HepG2 (cell line): ENCODE measurements around the gene ARHGEF1. TPM values are rescaled to one million over a fixed set of nuclear protein-coding genes. Genes with fewer than 3 reads are reported as not detected.

Experiments
- ATAC-seq: fragments of 200-7000 bp; cut with Tn5 transposase; 3 replicates; pipeline ENCODE4 v1.9.1; 2020; ENCODE audit warnings: mild to moderate bottlenecking, moderate library complexity
- BruUV-seq: library from RNA; stranded (reverse); fragments of 400-500 nt; replicated peaks from 2 replicates; lab custom pipeline; 2021; lab: Mats Ljungman, UMichigan
- CTCF ChIA-PET: fragments of 300-600 bp; formaldehyde crosslinking; extraction: SDS; loops from one replicate; lab custom pipeline; 2021; ENCODE audit warnings: low total read pairs, inconsistent platforms, low intra/inter-chr PET ratio; lab: Yijun Ruan, JAX
- POLR2A ChIA-PET: fragments of 350-600 bp; sonication (Branson Sonifier 250); formaldehyde crosslinking; loops from one replicate; lab custom pipeline; 2020; ENCODE audit warnings: antibody characterized with exemption, inconsistent platforms; lab: Yijun Ruan, JAX
- DNase-seq: peaks from one replicate; pipeline ENCODE4 v3.0.0-alpha.2; 2015; ENCODE audit warnings: low spot score
- FAIRE-seq: peaks from 3 replicates; lab custom pipeline; 2011; peaks lifted over from hg19 to GRCh38; lab: Jason Lieb, UNC
- H2AFZ ChIP-seq: one replicate; pipeline ENCODE4 v1.6.1; 2011; ENCODE audit warnings: low read length, inconsistent platforms
- H3K27ac ChIP-seq: fragments of 300-600 bp; 3 replicates; pipeline ENCODE4 v1.8.0; 2011; ENCODE audit warnings: mixed run types, mild to moderate bottlenecking, mixed read lengths, low read length, inconsistent platforms; ENCODE audit not compliant: insufficient read depth; ENCODE audit errors: extremely low read length
- H3K27me3 ChIP-seq, 2 experiments: fragments of 200-600 bp in 1 of 2; 2 replicates in 1 of 2; 3 replicates in 1 of 2; pipeline versions ENCODE4 v1.6.0 to v1.8.0; 2011; ENCODE audit warnings: low read length in 2 of 2, mild to moderate bottlenecking in 2 of 2, moderate library complexity in 2 of 2, inconsistent platforms in 1 of 2; ENCODE audit not compliant: insufficient read depth in 2 of 2, control insufficient read depth in 1 of 2
- H3K36me3 ChIP-seq, 2 experiments: fragments of 200-600 bp in 1 of 2; replicated peaks in 1 of 2; 2 replicates in 1 of 2; 3 replicates in 1 of 2; pipeline versions ENCODE4 v1.5.1 to v1.8.0; 2011; ENCODE audit warnings: low read length in 2 of 2, inconsistent platforms in 1 of 2; ENCODE audit not compliant: insufficient read depth in 2 of 2, control insufficient read depth in 1 of 2
- H3K4me1 ChIP-seq: 2 replicates; pipeline ENCODE4 v1.5.1; 2012; ENCODE audit warnings: low read length, inconsistent platforms; ENCODE audit not compliant: insufficient read depth
- H3K4me2 ChIP-seq: 2 replicates; pipeline ENCODE4 v1.6.0; 2011; ENCODE audit warnings: low read depth, low read length, inconsistent platforms
- H3K4me3 ChIP-seq, 3 experiments: fragments of 200-600 bp in 1 of 3; sonication (generic), shearing (Covaris generic) in 1 of 3; replicated peaks in 1 of 3; 2 replicates each; pipeline ENCODE4 v1.5.1; 2011 to 2016; ENCODE audit warnings: low read length in 3 of 3, inconsistent platforms in 2 of 3, low read depth in 2 of 3, mild to moderate bottlenecking in 2 of 3, control low read depth in 1 of 3, mixed read lengths in 1 of 3; ENCODE audit not compliant: insufficient read depth in 1 of 3
- H3K79me2 ChIP-seq: one replicate; pipeline ENCODE4 v1.6.1; 2011; ENCODE audit warnings: low read length, inconsistent platforms; ENCODE audit not compliant: insufficient read depth
- H3K9ac ChIP-seq: 2 replicates; pipeline ENCODE4 v1.6.0; 2011; ENCODE audit warnings: mild to moderate bottlenecking, low read depth, low read length, inconsistent platforms; ENCODE audit not compliant: insufficient read depth
- H3K9me3 ChIP-seq: 2 replicates; pipeline ENCODE4 v1.5.1; 2012; ENCODE audit warnings: mild to moderate bottlenecking, low read length
- H4K20me1 ChIP-seq: 2 replicates; pipeline ENCODE4 v1.6.0; 2011; ENCODE audit warnings: inconsistent platforms, mild to moderate bottlenecking, low read length, moderate library complexity; ENCODE audit not compliant: insufficient read depth
- HOXA5 ChIP-seq: sonication (generic); formaldehyde crosslinking; IDR thresholded peaks from 2 replicates; pipeline ENCODE4 v1.4.0; 2020; ENCODE audit warnings: missing genetic modification reagents
- ISX ChIP-seq: sonication (generic); formaldehyde crosslinking; conservative IDR thresholded peaks from 2 replicates; pipeline ENCODE4 v1.5.0; 2020; ENCODE audit warnings: missing genetic modification reagents
- PHF21A ChIP-seq: sonication (generic); formaldehyde crosslinking; IDR thresholded peaks from 2 replicates; pipeline ENCODE4 v1.5.0; 2020; ENCODE audit warnings: mild to moderate bottlenecking, missing genetic modification reagents
- POLR2A ChIP-seq, 2 experiments: IDR thresholded peaks; 2 replicates each; pipeline ENCODE4 v1.6.1; 2011; ENCODE audit warnings: low read depth in 2 of 2, low read length in 2 of 2, mild to moderate bottlenecking in 1 of 2, moderate library complexity in 1 of 2; ENCODE audit not compliant: insufficient read depth in 1 of 2
- RBFOX2 ChIP-seq: fragments of 200-400 bp; formaldehyde crosslinking; IDR thresholded peaks from 2 replicates; pipeline ENCODE4 v1.6.1; 2017; ENCODE audit warnings: low read depth, mild to moderate bottlenecking, low read length
- RBM22 ChIP-seq: fragments of 200-400 bp; formaldehyde crosslinking; optimal IDR thresholded peaks from 2 replicates; pipeline ENCODE3; 2017; ENCODE audit warnings: mild to moderate bottlenecking, low read length, moderate library complexity
- REXO4 ChIP-seq: sonication (generic); formaldehyde crosslinking; IDR thresholded peaks from 2 replicates; pipeline ENCODE4 v1.8.0; 2022; ENCODE audit warnings: missing genetic modification reagents, mild to moderate bottlenecking, borderline replicate concordance
- WGBS: methylation state at CpG from one replicate; pipeline ENCODE4 v1.1.6; 2017; ENCODE audit warnings: low lambda C conversion rate; 5-methylcytosine and 5-hydroxymethylcytosine counted together
- in situ Hi-C: cut with HindIII; loops from 2 replicates; pipeline ENCODE4 v1.10.0; 2017; ENCODE audit warnings: low pct_unique_long_range_greater_than_20kb; ENCODE audit not compliant: extremely low pct_ligation_motif_present
- intact Hi-C: fragments of 100-400 bp; cut with micrococcal nuclease; formaldehyde crosslinking; loops from one replicate; pipeline ENCODE4 v1.10.0; 2022; ENCODE audit not compliant: unreplicated experiment
- polyA plus RNA-seq, 8 experiments: library from polyadenylated mRNA; depleted of rRNA in 3 of 8; stranded (reverse) in 7 of 8; unstranded in 1 of 8; fragments of >200 nt; fragmentation: Illumina TruSeq in 4 of 8; extraction: Trizol in 4 of 8; gene quantifications; 2 replicates each; pipeline versions ENCODE4 v1.2.1 to v1.2.3, GENCODE V29; 2011 to 2016; ENCODE audit warnings: low read depth in 4 of 8, missing spikeins in 1 of 8, mixed read lengths in 1 of 8; ENCODE audit not compliant: insufficient read depth in 1 of 8
- total RNA-seq, 5 experiments: library from RNA; depleted of rRNA; stranded (reverse); fragments of >200 nt; fragmentation: Illumina TruSeq; extraction: Trizol; gene quantifications; 2 replicates each; pipeline ENCODE4 v1.2.3, GENCODE V29; 2016; ENCODE audit warnings: low read depth in 1 of 5

ARHGEF1 gene
- total and polyA plus RNA-seq, 2 of the 13 experiments (the other 11 are each of a cell fraction or from before 2014, with no cell fraction given) = 33.7 to 34.7 TPM

DNA sequence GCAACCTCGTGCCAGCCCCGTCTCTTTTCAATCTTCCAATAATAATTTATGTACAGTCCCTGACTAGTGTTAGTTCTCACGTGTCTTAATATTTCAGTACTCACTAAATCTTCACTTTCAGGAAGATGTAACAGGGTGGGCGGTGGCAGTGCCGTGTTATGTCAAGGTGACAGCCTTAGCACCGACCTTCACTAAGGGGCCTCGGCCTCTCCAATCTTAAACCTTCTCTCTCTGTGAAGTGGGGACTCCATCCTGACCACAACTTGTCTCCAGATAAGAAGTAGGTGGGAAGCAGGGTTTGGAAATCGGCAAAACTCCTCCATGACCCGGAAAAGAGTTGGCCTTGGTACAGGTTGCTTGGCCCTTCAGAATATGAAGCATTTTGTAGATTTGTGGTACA, 21.1 kb upstream of the ARHGEF1 start:
- WGBS = 79% methylated on average over 9 of the region's 9 CpGs
- Histone ChIP-seq H3K4me1 (peaks cover 62% of the 10 kb centered on the region), H4K20me1 (peaks cover 54% of the 10 kb centered on the region), H3K27me3 (peaks cover 0 to 4% of the 10 kb centered on the region in 2 experiments; a peak in 1 of 5 replicates), H3K9me3 (no peaks in the 10 kb centered on the region), H2AFZ (no peak overlapping the region), H3K36me3 (peaks cover 25 to 53% of the 10 kb centered on the region in 2 experiments), H3K4me3 (peak overlapping the region; percentile 85 to 99 (median 95)), H3K4me2 (peak overlapping the region; percentile 87), H3K79me2 (peaks cover 62% of the 10 kb centered on the region), H3K27ac (no peak overlapping the region), H3K9ac (peak overlapping the region; percentile 99)
- no TSS peak for BruUV-seq
- intact Hi-C loops (no loop called here), in situ Hi-C loops (no loop called here)
- ATAC-seq = no peak
- FAIRE-seq = no peak
- TF ChIP-seq REXO4 (CRISPR knock-in tag) (no peak), RBM22 (peak; percentile 80), HOXA5 (CRISPR knock-in tag) (no peak), POLR2A (IDR thresholded peaks at IDR 0.05; ENCODE audit: insufficient read depth in 1 of 2, low read depth in 2 of 2, low read length in 2 of 2) (peak in 1 of 2 experiments; percentile 7; a peak in 1 of 4 replicates), ISX (CRISPR knock-in tag) (no peak)
- DNase-seq = no peak
- ChIA-PET POLR2A (interaction anchor here (0.6 to 3.6 kb wide), 6 partner anchors 9 to 97 kb away, joined by 3 to 72 read pairs (median 16); partner anchors contain the start of gene RABAC1), CTCF (no interaction called here)

DNA sequence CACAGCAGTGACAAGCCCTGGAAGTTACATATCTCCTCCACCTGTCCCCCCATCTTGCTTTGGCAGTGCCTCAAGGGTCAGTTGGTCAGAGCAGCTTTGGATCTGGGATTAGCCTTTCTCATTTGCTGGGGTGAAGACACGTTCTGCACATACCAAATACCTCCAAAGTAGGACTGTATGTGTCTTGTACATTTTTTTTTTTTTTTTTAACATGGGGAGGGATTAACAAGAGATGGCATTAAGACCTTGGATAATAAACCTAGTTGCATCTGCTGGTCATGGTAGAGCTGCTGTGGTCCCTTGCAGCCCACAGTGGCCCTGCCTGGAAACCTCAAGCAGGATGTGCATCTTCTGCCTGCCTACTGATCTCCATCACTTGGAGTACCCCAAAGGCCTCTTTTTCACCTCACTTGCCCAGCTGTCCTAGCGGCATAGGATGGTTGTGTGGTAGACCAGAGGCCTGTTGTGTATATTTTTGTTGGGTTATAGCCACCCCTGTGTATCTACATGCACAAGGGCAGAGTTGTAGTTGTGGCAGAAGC, 20.5 kb upstream of the ARHGEF1 start:
- 77% methylated on average over 2 of the region's 2 CpGs for WGBS
- Histone ChIP-seq H3K4me1 (peaks cover 68% of the 10 kb centered on the region), H3K9me3 (no peaks in the 10 kb centered on the region), H2AFZ (no peak overlapping the region), H3K27me3 (peaks cover 0 to 4% of the 10 kb centered on the region in 2 experiments; a peak in 1 of 5 replicates), H3K4me2 (peak overlapping the region; percentile 87), H3K9ac (peak overlapping the region; percentile 99), H3K36me3 (peaks cover 25 to 59% of the 10 kb centered on the region in 2 experiments), H4K20me1 (peaks cover 61% of the 10 kb centered on the region), H3K79me2 (peaks cover 67% of the 10 kb centered on the region), H3K27ac (no peak overlapping the region), H3K4me3 (peak overlapping the region in 2 of 3 experiments; percentile 95 to 99; a peak in 5 of 6 replicates)
- TF ChIP-seq PHF21A (CRISPR knock-in tag) (no peak), RBFOX2 (0 out of 2 replicates have a peak, but pooled peaks have one; percentile 9)
- ChIA-PET POLR2A (interaction anchor here (0.6 to 2.7 kb wide), 4 partner anchors 10 to 97 kb away, joined by 3 to 18 read pairs (median 5); partner anchors contain the start of gene RABAC1), CTCF (no interaction called here)
- DNase-seq (no peak), FAIRE-seq (no peak), ATAC-seq (no peak)
- no TSS peak for BruUV-seq
- intact Hi-C loops = no loop called here
- in situ Hi-C loops = no loop called here
